Measurements from ENCODE around the gene ITGB1BP1.

The ITGB1BP1 gene

DNA sequence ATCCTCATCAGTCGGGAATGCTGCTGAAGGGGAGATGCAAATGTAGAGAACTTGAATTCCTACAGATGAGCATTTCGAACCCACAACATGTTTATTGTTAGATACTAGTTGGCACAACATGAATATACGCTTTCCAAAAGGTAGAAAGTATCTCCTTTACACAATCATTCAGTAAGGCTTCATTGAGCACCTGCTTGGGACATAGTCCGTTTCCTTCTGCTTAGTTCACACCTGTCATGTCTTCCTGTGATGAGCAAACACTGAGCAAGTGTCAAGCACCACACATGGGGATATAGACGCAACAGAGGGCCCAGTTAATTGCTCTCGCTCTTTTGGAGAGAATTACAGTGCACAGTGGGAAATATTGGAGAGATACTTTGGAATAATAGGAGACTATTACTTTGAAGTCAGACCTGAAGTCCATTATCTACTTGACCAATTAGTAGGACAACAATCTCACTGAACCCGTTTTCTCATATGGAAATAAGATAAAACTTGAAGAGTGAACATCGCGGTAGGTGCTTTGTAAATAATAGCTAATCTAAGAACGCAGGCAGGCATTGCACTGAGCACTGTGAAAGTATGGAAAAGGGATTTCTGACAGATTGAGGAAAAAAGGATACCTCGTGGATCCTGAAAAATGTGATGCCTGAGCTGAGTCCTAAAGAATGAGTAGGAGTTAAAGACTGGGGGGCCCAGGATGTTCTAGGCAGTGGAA is 1.3 kb upstream of the ITGB1BP1 start:
- peak; percentile 14 for DNase-seq

DNA sequence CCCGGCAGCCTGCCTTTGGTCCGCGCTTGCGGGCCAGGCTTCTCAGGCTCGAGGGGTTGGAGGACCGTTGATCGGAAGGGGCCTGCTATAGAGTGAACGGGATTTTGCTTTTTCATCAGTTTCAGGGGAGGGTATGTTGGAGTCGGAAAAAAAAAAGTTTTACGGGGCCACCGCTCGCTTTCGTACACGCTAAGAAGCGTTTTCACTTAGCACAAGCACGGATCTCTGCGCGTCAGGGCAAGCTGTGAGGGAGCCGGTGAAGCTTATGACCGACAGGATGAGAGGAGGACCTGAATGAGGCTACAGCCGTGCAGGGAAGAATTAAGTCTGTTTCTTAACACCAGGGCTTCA is 569 bp upstream of the ITGB1BP1 start:
- peak; percentile 36 for DNase-seq

DNA sequence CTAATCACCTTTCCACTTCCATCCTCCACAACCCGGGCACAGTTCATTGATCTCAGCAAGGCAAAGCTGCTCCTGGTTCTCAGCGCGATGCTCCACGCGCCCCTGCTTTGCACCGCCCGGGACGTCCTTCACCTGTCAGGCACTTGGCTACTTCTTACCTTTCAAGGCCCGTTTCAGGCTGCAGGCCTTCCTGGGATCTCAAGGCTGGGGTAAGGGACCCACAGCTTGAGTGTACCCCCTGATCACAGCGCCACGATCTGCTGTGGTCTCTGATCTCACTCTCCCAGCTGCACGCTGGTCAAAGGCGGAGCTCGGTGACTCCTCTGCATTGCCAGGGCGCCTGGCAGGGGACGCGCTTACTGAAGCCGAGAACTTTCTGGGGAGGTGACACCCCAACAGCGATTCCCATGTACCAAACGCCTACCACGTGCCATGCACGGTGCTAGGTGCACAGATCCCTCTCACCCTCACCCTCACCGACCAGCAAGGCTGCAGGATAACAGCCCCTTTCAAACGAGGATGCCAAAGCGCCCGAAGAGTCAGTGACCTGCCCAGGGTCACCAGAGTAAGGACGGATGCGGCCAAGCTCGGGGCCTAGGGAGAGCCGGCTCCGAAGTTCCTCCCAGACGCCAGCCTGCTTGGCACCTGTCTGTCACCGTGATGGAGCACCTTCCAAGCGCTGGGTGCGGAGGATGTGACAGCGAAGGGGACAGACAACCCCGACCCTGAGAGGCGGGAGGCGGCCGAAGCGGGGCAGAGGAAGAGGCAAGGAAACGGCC is 818 bp downstream of the ITGB1BP1 start:
- DNase-seq = peak; percentile 73

DNA sequence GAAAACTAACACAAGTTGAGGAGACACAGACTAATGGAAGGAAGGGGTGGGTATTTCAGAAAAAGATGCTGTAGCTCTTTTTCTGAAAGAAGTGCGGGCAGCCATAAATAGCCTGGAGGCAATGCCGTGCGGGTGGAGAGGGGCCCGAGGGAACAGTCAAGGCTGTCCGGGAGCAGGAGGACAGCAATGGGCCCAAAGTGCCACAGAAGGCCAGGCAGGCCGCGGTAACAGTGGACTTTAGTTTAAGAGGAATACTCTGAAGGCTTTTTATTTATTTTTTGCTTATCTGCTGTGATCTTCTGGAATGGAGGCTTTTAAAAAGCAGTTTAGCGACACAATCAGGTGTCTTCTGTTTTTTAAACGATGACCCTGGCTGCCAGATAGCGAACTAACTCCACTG is 2.8 kb downstream of the ITGB1BP1 start:
- DNase-seq = no peak

DNA sequence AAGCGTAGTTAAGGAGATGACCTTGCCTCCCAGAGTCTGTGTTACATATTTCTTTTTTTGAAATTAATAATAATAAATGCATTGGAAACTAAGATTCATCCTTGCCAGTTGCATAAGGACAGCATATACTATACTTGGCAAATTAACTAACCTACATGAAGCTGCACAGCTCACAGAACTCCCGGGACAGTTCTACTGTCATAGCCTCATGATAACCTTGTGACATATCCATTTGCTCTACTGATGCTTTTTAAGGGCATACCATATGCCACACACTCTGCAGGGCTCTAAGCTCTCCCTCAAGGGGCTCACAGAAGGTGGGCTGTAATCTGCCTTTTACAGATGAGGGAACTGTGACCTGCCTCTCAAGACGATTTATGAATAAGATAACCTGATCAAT is 3.8 kb downstream of the ITGB1BP1 start:
- DNase-seq = no peak

DNA sequence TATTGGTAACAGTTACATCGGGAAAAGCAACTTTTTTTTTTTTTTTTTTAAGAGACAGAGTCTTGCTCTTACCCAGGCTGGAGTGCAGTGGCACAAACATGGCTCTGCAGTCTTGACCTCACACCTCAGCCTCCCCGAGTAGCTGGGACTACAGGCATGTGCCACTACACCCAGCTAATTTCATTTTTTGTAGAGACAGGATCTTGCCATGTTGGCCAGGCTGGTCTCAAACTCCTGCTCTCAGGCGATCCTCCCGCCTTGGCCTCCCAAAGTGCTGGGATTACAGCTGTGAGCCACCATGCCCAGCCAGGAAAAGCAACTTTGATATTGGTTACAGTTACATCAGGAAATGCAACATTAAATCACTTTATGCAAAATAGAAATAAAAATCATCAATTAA is 4.6 kb downstream of the ITGB1BP1 start:
- no peak for DNase-seq

DNA sequence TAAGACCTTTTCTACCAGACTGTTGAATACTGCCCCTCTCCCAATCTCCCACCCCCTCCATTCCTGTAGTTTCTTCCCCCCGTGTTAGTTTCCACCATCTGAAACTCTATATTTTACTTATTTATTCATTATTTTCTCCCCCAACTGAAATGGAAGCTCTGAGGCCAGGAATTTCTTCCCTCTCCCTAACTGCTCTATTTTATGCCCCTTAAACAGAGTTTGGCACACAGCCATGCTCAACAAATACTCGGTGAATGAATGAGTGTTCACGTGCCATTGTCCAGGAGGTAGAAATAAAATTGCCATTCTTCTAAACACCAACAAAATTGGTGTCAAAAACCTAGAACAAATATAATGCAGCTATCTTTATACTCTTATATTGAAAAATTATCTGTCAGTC is 5.6 kb downstream of the ITGB1BP1 start:
- DNase-seq = no peak

DNA sequence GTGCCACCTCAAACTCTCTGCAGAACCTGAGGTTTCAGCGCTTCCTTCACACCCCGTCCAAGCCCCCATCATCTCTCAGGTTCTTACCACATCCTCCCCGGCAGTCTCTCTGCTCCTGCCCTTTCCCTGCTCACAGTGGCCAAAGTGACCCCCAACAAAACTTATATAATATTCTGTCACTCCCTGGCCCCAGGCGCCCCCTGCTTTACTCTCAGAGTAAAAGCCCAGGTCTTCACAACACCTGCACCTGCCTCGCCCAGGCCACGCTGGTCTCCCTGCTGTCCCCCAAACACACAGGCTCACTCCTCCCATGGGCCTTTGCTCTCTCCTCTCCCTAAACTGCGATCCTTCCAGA is 6.4 kb downstream of the ITGB1BP1 start:
- DNase-seq = no peak

DNA sequence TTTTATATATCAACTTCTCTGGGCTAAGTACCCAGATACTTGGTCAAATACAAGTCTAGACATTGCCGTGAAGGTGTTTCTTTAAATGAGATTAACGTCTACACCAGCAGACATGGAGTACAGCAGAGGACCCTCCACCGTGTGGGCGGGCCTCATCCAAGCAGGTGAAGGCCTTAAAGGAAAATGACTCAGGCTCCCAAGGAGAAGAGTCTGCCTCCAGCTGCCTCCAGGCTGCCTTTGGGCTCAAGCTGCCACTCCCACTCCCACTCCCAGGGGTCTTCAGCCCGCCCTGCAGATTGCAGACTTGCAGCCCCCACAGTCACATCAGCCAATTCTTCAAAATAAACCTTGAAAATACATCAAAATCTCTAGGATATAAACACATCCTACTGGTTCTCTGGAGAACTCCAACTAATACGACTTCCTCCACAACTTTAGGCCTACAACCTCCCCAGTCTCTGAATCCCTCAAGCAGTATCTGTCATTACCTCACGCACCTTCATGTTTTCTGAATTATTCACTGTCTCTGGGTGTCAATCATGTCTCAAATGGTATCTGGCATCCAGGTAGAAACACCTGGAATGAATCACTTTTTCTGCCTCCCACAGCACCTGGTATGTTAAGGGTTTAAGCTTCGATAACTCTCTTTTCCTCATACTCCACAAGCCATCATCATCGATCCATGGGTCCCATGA is 6.9 kb downstream of the ITGB1BP1 start:
- DNase-seq = no peak

DNA sequence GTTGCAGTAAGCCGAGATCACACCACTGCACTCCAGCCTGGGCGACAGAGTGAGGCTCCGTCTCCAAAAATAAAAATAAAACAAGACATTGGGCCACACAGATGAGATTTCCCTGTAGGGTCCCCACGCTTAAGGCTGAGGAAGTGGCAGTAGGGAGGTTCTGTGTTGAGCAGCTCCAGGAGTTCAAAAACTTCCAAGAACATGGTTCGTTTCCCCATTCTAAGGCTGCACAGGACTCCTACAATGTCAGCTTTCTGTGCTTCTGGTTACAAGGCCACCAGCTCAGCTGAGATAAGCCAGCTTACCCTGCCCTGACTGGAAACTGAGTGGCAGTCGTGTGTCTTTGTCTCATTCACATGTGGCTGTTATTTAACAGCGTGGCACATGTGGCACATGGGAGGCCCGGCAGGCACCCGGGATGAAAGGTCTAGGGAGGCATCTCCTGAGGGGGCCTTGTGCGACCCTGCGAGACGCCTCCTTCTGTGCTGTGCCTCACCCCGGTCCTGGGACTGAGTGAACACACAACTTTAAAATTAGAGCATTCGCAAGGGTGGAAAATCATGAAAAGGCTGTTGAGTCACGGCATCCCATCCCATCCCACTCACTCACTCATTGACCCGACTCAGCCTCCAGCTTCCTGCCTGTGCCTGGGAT is 7.7 kb downstream of the ITGB1BP1 start:
- no peak for DNase-seq

DNA sequence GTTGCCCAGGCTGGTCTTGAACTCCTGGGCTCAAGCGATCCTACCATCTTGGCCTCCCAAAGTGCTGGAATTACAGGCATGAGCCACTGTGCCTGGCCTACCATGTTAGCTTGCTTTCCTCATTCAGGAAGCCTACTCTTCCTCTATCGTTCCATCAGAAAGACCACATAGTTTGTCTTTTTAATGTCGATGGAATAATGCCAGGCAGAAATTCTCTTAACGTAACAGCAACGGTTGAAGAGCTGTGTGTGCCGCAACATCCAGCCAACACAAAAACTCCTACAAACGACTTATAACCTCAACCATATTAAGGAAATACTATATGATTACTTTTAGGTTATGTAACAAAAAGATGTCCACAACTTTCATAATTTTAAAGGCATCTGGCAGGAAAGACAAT is 10.5 kb downstream of the ITGB1BP1 start:
- DNase-seq = no peak

DNA sequence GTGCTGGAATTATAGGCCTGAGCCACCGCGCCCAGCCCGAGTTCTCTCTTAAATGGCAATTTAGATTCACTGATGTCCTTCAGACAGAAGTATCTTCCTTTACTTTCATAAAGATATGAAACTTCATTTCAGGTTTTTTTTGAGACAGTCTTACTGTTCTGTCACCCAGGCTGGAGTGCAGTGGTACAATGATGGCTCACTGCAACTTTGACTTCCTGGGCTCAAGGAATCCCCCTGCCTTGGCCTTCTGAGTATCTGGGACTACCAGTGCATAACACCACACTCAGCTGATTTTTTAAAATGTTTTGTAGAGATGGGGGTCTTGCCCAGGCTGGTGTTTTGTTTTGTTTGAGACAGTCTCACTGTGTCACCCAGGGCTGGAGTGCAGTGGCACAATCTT is 13.2 kb downstream of the ITGB1BP1 start:
- DNase-seq = no peak

DNA sequence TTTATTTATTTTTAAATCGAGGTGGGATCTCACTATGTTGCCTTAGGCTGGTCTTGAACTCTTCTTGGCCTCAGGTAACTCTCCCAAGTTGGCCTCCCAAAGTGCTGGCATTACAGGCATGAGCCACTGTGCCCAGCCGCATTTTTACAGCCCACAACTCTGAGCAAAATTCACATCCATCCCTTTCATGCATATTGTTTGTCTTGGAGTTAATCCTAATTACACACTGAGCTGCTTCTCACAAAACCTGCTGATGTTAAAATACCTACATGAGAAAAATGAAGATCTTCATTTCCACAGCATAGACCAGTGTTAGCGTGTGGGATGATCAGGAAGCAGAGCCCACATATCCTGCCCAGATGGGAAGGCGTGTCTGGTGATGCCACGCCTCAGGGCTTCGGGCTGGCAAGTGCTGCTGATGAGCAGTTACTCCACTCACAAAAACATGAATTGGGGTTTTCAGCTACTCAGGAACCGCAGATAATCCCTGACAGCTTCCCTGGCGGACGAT is 14.6 kb downstream of the ITGB1BP1 start:
- DNase-seq = no peak

DNA sequence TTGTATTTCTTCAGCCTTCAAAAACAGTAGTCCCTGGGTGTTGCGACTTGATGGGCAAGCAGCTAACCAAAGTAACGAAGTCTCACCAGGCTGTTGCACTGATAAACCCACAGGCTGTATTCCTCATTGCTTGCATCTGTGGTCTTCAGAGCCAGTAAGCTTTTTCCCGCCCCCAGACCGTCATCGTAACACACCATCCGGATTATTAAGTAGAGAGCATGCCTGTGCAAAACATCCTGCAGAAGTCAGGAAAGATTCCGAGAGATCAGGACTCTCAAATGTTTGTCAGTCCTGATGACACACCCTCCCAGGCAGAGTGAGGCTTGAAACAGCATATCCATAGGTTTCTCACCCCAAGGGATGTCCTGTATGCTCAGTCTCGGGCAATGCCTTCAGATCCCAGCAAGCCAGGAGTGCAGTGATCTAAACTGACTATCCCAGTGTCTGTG is 15.9 kb downstream of the ITGB1BP1 start:
- no peak for DNase-seq

DNA sequence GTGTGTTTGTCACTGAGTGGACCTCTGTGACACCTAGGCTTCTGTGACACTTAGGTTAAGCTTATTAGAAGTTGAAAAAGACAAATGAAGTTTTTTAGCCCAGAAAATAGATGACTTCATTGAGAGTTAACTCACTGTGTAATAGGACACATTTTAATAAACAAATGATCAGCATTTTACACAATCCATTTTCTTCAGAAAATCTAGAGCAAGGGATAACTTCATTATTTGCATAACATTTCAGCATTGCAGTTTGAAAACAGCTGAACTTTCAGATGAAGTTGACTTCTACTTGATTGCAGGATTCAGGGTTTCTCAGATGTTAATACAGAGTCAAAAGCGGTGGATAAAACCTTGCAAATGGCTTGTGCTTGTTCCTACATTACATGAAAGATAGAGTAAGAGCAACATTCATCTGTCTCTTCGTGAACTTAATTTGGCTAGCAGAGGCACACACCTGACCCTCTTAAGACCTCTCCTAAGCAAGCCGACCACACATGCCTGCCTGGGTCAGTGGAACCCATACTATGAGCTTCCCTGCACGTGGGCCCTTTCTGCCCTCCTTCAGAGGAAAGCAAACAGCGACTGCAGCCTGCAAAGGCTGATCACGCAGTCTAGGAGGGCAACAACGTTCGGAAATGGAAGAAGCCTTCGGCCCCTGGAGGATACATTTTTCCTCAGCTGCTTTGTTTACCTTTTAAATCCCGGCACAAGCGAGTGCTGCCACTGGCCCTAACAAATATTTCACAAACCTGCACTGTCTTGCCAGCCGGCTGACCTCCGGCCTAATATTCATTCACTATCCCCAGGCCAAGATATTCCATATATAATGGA is 16.6 kb downstream of the ITGB1BP1 start:
- no peak for DNase-seq

DNA sequence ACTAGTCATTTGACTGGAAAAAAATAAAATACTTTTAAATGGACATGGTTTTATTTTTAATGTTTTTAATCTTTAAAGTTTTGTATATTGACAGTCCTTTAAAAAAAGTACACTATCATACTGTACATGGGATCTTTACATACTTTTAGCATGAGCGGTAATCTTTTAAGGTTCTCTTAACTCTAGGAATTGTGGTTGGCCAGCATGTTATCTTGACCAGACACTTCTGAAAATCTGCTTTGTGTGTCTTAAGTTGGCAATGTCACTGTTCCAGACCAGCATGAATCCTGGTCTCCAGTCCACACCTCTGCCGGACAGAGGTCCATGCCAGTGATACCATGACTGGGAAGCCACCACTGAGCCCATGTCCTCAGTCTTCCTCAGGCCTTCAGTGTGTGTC is 17.7 kb downstream of the ITGB1BP1 start:
- no peak for DNase-seq

DNA sequence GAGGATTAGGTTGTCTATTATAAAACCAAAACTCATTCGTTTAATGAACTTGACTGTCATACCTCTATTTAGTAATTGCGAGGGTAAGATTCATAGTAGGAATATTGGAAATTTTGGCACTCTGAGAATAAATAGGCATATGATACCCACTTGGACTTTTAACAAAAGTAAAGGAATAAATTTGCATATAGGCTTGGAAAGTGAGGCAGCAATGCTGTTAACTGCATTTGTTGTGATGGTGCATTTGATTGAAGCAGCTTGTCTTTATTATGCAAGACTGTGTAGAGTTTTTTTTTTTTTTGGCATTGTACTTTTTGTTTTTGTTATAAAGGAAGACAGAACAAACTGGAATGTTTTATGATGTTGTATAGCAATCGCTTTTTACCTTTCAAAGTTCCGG is 18.9 kb downstream of the ITGB1BP1 start:
- DNase-seq = no peak

DNA sequence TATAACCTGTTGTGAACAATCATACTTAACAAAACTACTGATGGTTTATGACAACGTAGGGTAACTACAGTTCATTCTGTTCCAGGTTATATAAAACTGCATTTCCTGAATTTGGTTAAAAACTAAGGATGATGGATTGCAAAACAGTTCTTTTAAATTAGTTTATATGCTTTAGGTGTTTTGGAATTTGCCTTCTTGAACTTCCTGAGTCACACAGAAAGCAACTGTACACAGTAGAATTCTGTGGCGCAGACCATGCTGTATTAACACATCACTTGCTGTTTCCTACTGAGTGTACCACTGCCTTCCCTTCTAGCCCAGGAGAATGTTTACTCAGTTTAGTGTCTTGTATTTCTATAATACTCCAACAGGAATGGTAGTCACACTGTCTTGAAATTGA is 19.4 kb downstream of the ITGB1BP1 start:
- DNase-seq = no peak

DNA sequence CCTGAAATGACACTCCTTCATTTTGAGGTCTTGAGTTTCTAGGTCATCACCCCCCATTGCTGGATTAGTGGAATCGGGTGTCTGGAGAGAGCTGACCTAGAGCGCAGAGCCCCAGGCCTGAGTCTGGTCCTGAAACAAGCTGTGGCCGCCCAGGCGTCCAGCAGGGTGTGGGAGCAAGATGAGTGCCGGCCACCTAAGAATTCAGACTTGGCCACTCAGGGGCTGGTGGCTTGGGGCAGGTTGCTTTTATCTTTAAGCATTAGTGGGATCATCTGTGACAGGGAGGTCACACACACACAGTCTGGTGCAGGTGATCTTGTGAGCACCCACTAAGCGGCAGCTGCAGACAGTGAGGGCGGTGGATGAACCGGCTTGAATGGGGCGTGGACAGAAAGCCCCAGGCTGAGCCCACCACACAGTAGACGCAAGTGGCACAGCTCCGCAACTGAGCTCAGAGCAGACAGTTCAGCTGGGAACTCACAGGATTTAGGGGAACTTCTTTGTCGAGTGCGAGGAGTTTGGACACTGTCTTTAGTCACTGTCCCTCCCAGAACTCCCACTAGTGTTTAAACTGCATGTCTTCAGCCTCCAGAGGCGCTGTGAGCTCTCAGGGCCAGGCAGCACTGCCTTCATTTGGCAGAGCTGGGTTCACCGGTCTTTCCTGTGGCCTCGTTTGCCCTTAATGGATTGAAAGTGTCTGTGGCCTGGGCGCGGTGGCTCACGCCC is 21.5 kb downstream of the ITGB1BP1 start:
- DNase-seq = no peak

DNA sequence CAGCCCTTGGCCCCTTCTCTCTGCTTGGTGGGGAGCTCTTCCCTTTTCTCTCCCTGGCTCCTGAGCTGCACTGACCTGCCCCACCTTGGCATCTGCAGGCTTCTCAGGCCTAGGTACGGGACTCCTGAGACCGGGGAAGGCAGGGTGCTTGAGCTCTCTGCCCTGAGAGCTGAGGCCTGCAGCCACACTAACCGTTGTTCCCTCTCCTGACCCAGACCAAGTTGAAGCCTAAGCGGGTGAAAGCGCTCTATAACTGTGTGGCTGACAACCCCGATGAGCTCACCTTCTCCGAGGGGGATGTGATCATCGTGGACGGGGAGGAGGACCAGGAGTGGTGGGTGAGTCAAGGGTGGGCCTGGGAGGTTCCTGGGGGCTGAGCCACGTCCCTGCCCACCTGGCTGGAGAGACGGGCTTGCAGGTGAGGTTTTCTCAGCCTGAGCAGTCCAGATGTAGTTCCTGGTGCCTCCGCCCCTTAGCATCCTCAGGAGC is 22.2 kb downstream of the ITGB1BP1 start:
- DNase-seq = no peak

DNA sequence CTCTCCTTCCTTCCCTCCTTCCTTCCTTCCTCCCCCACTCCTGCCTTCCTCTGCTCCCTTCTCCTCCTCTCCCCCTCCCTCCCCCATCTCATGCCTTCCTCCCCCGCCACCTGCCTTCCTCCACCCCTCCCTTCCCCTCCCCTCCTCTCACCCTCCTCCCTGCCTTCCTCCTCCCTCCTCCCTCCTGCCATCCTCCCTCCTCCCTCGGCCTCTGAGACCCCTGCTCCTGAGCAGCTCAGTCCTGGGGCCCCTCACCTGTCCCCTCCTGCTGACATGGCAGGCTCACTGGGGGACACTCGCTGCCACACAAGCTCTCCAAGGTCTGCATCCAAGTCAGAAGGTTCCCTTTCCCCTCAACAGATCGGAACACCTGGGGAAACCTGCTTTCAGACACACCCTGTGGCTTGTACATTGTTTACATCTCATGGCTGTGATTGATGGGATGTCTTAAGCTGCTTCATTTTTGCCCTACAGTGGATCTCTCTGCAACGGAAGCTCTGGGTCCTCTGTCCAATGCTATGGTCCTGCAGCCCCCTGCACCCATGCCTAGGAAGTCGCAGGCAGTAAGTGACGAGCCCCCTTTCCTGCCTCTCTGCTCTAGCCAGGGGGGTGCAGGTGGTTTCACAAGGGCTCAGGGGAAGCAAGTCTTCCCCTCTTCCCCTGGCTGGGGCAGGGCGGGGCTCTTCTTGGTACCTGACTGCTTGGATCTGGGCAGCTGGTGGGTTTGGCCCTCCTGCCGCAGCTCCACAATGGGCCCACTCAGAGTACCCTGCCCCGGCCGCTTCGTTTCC is 22.9 kb downstream of the ITGB1BP1 start:
- DNase-seq = no peak
